ENCODE data around the gene WAS. TPM values are rescaled to one million over a fixed set of nuclear protein-coding genes. Genes with fewer than 3 reads are reported as not detected.

Gene WAS
- total RNA-seq, 2 donors from 2014 or later: 1.0 TPM; not detected in 1

Small RNAs within 50 kb of the gene (small RNA-seq; reads per million reads assigned to genes)
- not detected for gene RNU6-1056P

Other genes with a start within 250 kb of the WAS start
- 100 to 1,000 TPM in 1 of 2 donors, 10 to 100 TPM in 1; 83.8 to 166 TPM for gene SLC38A5, start 213.5 kb upstream of the WAS start, total RNA-seq
- gene FTSJ1, start 207.6 kb upstream of the WAS start, total RNA-seq: 10 to 100 TPM; 37.1 to 56.4 TPM
- gene PORCN, start 174.8 kb upstream of the WAS start, total RNA-seq: 10 to 100 TPM in 1 of 2 donors, 1 to 10 TPM in 1; 6.2 to 22.7 TPM
- 10 to 100 TPM; 14.8 to 19.7 TPM for gene EBP, start 162.0 kb upstream of the WAS start, total RNA-seq
- 1 to 10 TPM; 5.4 to 5.9 TPM for gene TBC1D25, start 144.1 kb upstream of the WAS start, total RNA-seq
- gene RBM3, start 109.3 kb upstream of the WAS start, total RNA-seq: 100 to 1,000 TPM; 184 to 194 TPM
- 100 to 1,000 TPM; 132 to 134 TPM for gene WDR13, start 86.3 kb upstream of the WAS start, total RNA-seq
- gene SUV39H1, start 12.9 kb downstream of the WAS start, total RNA-seq: 1 to 10 TPM; 2.1 to 2.6 TPM
- not detected for gene GLOD5, start 77.9 kb downstream of the WAS start, total RNA-seq
- gene GATA1, start 102.8 kb downstream of the WAS start, total RNA-seq: not detected
- gene HDAC6, start 118.3 kb downstream of the WAS start, total RNA-seq: 10 to 100 TPM; 34.5 to 75.5 TPM
- gene ERAS, start 142.7 kb downstream of the WAS start, total RNA-seq: not detected
- gene PCSK1N, start 151.8 kb downstream of the WAS start, total RNA-seq: 100 to 1,000 TPM; 110 to 196 TPM
- 10 to 100 TPM; 24.4 to 35.3 TPM for gene TIMM17B, start 214.0 kb downstream of the WAS start, total RNA-seq
- 10 to 100 TPM; 43.6 to 48.1 TPM for gene PQBP1, start 214.1 kb downstream of the WAS start, total RNA-seq
- 10 to 100 TPM; 12.5 to 20.1 TPM for gene SLC35A2, start 227.8 kb downstream of the WAS start, total RNA-seq
- 1 to 10 TPM; 2.3 to 7.9 TPM for gene PIM2, start 235.2 kb downstream of the WAS start, total RNA-seq

Measured in body of pancreas (tissue), 2 donors.